Prostate gland (tissue), 2 donors: ENCODE measurements around the gene PDZRN3. TPM values are rescaled to one million over a fixed set of nuclear protein-coding genes. Genes with fewer than 3 reads are reported as not detected.
A peak's percentile ranks its signal among the peaks of the same experiment; 100 is the strongest.

Experiments used
- DNase-seq: peaks from one replicate; pipeline ENCODE4 v3.0.0-alpha.2; 2019; ENCODE audit warnings: low spot score
- H3K27ac ChIP-seq, 2 donors: fragments of 200-600 bp; sonication (generic); 2 replicates each; pipeline ENCODE4 v1.5.1; 2017 to 2019
- H3K27me3 ChIP-seq: fragments of 200-600 bp; sonication (generic); replicated peaks from 2 replicates; pipeline ENCODE4 v1.5.1; 2019; ENCODE audit not compliant: insufficient read depth
- H3K36me3 ChIP-seq, 2 donors: fragments of 200-600 bp; sonication (generic); 1 replicate in 1 of 2; 2 replicates in 1 of 2; pipeline versions ENCODE4 v1.5.1 to v1.8.1; 2017 to 2019
- H3K4me1 ChIP-seq: fragments of 200-600 bp; sonication (generic); replicated peaks from 2 replicates; pipeline ENCODE4 v1.5.1; 2019
- H3K4me3 ChIP-seq, 2 donors: fragments of 200-600 bp; sonication (generic); 2 replicates each; pipeline ENCODE4 v1.5.1; 2017 to 2019
- H3K9me3 ChIP-seq: fragments of 200-600 bp; sonication (generic); 2 replicates; pipeline ENCODE4 v1.5.1; 2017
- POLR2A ChIP-seq: fragments of 450-650 bp; IDR thresholded peaks from one replicate; pipeline ENCODE4 v1.6.1; 2016; ENCODE audit warnings: antibody characterized with exemption, mild to moderate bottlenecking
- POLR2AphosphoS5 ChIP-seq: sonication (generic); formaldehyde crosslinking; IDR thresholded peaks from one replicate; pipeline ENCODE4 v1.6.1; 2017; ENCODE audit warnings: antibody characterized with exemption
- WGBS: methylation state at CpG from one replicate; pipeline ENCODE4 v1.1.5; 2018; 5-methylcytosine and 5-hydroxymethylcytosine counted together
- intact Hi-C: fragments of 100-400 bp; cut with DNase I; formaldehyde crosslinking; loops from one replicate; pipeline ENCODE4 v1.14.2; 2022
- total RNA-seq, 2 donors: library from RNA; depleted of rRNA; stranded (reverse); fragments of >200 nt; gene quantifications; one replicate each; pipeline ENCODE4 v1.1.0, GENCODE V29; 2016
- TF ChIP-seq, protein P1 (sequence below), 4 experiments: fragments of 200-600 bp in 2 of 4; fragments of 450-650 bp in 2 of 4; sonication (generic) in 2 of 4; IDR thresholded peaks; 1 replicate in 3 of 4; 2 replicates in 1 of 4; pipeline ENCODE4 v1.5.1; 2016 to 2019; ENCODE audit warnings: antibody characterized with exemption in 4 of 4, mild to moderate bottlenecking in 2 of 4, moderate library complexity in 2 of 4

PDZRN3 gene
- total RNA-seq, 2 donors from 2014 or later: 80.9 to 143 TPM

GRCh38 chr3:73530022-73530396 lies 94.7 kb downstream of the PDZRN3 start:
- intact Hi-C loops: no loop called here
- 45% methylated on average over 4 of the region's 4 CpGs for WGBS

DNA sequence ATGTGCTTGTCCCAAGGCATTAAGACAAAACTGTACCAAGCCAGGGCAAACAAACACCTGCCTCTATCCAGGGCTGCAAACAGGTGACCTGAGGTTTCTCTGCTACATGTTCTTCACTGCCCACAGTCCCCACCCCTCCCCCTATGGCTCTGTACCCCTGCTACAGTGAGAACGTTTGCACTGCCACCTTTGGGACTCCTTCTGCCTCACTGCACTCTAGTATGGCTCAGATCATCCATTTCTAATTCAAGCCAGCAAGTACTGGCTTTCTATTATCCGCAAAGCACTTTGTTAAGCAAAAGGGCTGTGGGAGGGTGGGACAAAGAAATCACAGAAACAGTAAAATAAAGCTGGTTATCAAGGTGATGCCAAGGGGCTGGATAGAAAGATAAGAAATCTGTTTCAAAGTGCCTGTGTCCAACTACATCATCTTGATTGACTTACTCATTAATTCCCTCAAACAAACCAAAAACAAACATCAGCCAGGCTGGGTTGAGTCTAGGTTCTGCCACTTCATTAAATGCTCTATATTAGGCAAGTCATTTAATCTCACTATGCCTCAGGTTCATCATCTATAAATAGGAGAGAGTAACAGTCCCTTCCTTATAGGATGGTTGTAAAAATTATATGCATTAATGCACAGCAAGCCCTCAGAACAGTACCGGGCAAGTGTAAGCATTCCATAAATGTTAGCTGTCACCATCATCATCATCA lies 95.3 kb downstream of the PDZRN3 start:
- TF ChIP-seq, protein P1, sequence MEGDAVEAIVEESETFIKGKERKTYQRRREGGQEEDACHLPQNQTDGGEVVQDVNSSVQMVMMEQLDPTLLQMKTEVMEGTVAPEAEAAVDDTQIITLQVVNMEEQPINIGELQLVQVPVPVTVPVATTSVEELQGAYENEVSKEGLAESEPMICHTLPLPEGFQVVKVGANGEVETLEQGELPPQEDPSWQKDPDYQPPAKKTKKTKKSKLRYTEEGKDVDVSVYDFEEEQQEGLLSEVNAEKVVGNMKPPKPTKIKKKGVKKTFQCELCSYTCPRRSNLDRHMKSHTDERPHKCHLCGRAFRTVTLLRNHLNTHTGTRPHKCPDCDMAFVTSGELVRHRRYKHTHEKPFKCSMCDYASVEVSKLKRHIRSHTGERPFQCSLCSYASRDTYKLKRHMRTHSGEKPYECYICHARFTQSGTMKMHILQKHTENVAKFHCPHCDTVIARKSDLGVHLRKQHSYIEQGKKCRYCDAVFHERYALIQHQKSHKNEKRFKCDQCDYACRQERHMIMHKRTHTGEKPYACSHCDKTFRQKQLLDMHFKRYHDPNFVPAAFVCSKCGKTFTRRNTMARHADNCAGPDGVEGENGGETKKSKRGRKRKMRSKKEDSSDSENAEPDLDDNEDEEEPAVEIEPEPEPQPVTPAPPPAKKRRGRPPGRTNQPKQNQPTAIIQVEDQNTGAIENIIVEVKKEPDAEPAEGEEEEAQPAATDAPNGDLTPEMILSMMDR (IDR thresholded peaks at IDR 0.05): no peak
- no peak for TF ChIP-seq POLR2AphosphoS5
- TF ChIP-seq POLR2A: no peak
- DNase-seq: no peak
- intact Hi-C loops: no loop called here
- H3K4me1 ChIP-seq: peaks cover 3% of the 10 kb centered on the region
- 36% methylated on average over 3 of the region's 3 CpGs for WGBS
- no peaks in the 10 kb centered on the region for H3K9me3 ChIP-seq
- H3K27me3 ChIP-seq: no peaks in the 10 kb centered on the region
- no peak overlapping the region for H3K27ac ChIP-seq
- no peaks in the 10 kb centered on the region for H3K36me3 ChIP-seq
- H3K4me3 ChIP-seq: no peak overlapping the region

More at GRCh38 chr3:73530022-73530396, 94.7 kb downstream of the PDZRN3 start:
- H3K4me3 ChIP-seq: no peak overlapping the region
- TF ChIP-seq, protein P1 (IDR thresholded peaks at IDR 0.05): no peak
- TF ChIP-seq POLR2AphosphoS5: no peak
- TF ChIP-seq POLR2A: no peak
- no peaks in the 10 kb centered on the region for H3K9me3 ChIP-seq
- no peak overlapping the region for H3K27ac ChIP-seq
- no peaks in the 10 kb centered on the region for H3K36me3 ChIP-seq
- no peaks in the 10 kb centered on the region for H3K27me3 ChIP-seq
- no peak for DNase-seq
- peaks cover 3% of the 10 kb centered on the region for H3K4me1 ChIP-seq

- peaks cover 19% of the 10 kb centered on the region for H3K4me1 ChIP-seq
- no peak for DNase-seq
- TF ChIP-seq POLR2AphosphoS5: no peak
- TF ChIP-seq, protein P1 (IDR thresholded peaks at IDR 0.05): no peak
- TF ChIP-seq POLR2A: no peak
- no peaks in the 10 kb centered on the region for H3K9me3 ChIP-seq
- H3K4me3 ChIP-seq: no peak overlapping the region
- H3K27me3 ChIP-seq: no peaks in the 10 kb centered on the region
- no peak overlapping the region for H3K27ac ChIP-seq
- 76% methylated on average over 6 of the region's 6 CpGs for WGBS
- H3K36me3 ChIP-seq: no peaks in the 10 kb centered on the region
- intact Hi-C loops: no loop called here
These were observed 99.2 kb downstream of the PDZRN3 start for GRCh38 chr3:73525591-73525990.

DNA sequence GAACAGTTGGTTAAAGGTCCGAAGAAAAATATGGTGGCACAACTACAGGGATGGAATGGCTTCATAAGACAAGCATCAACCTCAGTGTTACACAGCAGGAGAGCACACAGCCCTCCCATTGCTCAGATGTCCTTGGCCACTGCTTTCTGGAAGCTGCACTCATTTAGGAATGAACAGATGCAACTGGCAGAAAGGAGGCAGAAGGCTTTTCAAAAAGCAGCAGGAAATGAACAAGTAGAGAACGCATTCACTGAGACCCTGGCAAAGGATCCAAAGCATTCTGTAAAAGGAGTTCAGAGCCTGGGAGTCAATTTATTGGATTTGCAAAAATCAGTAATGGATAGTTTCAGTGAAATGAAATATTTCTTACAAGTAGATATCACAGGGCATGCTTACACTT lies 101.1 kb downstream of the PDZRN3 start:
- Histone ChIP-seq H3K36me3 (no peaks in the 10 kb centered on the region), H3K9me3 (no peaks in the 10 kb centered on the region), H3K27ac (peak overlapping the region; percentile 35 to 81), H3K27me3 (no peaks in the 10 kb centered on the region), H3K4me1 (peaks cover 32% of the 10 kb centered on the region), H3K4me3 (no peak overlapping the region)
- intact Hi-C loops: loop anchor here (5.0 kb wide), 2 partner anchors 99 to 284 kb away; partner anchors contain the start of gene PDZRN3
- 34% methylated on average over 2 of the region's 2 CpGs for WGBS
- DNase-seq: no peak
- TF ChIP-seq POLR2AphosphoS5 (no peak), POLR2A (no peak)
- TF ChIP-seq, protein P1 (IDR thresholded peaks at IDR 0.05): no peak

- WGBS: 12% methylated on average over 7 of the region's 7 CpGs
- DNase-seq: no peak
- no peaks in the 10 kb centered on the region for H3K9me3 ChIP-seq
- peak overlapping the region; percentile 18 to 22 for H3K4me3 ChIP-seq
- intact Hi-C loops: loop anchor here (5.0 kb wide), 2 partner anchors 100 to 285 kb away; partner anchors contain the start of gene PDZRN3
- TF ChIP-seq POLR2A (no peak), POLR2AphosphoS5 (peak; percentile 60)
- H3K27me3 ChIP-seq: no peaks in the 10 kb centered on the region
- H3K4me1 ChIP-seq: peaks cover 34% of the 10 kb centered on the region
- no peaks in the 10 kb centered on the region for H3K36me3 ChIP-seq
- H3K27ac ChIP-seq: peak overlapping the region; percentile 81 to 90
These were observed 102.9 kb downstream of the PDZRN3 start for GRCh38 chr3:73521734-73522336.
